ENCODE data around the gene UVRAG.
"Not testable (repeated sequence)": the region's sequence is repeated elsewhere in the genome, so short reads cannot be mapped to it uniquely, and the experiment has no call there.

The UVRAG gene

DNA sequence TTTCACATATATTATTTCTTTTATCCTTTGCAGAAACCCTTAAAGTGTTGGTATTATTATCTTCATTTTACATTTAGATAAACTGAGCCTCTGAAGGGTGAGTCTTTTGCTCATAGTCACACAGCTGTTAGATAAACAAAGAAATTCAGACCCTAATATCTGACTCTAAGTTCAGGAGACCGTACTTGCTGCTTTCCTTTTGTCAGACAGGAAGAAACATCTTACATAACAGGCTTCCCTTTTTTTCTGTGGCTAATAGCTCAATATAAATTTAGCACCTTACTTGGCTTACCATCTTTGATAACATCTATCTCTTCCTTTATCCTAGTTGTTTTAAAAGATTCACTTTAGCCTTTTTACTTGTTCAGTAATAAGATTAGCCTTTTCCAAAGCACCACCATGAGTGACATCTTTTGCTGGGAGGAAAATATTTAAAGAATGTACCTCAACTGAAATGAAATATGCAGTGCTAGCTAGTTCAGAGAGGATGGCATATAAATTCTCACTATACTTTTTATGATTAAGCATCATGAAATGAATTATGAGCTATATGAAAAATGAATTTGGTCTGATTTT, 262.7 kb downstream of the UVRAG start:
- DNase-seq = no peak

DNA sequence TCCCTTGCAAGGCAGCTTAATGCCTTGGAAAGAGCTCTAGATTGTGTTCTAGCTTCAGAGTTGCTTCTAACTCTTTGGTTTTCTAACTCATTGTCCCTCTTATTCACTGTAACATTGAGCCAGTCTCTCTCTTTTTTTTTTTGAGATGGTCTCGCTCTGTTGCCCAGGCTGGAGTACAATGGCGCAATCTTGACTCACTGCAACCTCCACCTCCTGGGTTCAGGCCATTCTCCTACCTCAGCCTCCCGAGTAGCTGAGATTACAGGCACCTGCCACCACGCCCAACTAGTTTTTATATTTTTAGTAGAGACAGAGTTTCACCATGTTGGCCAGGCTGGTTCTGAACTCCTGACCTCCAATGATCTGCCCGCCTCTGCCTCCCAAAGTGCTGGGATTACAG, 266.1 kb downstream of the UVRAG start:
- not testable (repeated sequence) for DNase-seq

DNA sequence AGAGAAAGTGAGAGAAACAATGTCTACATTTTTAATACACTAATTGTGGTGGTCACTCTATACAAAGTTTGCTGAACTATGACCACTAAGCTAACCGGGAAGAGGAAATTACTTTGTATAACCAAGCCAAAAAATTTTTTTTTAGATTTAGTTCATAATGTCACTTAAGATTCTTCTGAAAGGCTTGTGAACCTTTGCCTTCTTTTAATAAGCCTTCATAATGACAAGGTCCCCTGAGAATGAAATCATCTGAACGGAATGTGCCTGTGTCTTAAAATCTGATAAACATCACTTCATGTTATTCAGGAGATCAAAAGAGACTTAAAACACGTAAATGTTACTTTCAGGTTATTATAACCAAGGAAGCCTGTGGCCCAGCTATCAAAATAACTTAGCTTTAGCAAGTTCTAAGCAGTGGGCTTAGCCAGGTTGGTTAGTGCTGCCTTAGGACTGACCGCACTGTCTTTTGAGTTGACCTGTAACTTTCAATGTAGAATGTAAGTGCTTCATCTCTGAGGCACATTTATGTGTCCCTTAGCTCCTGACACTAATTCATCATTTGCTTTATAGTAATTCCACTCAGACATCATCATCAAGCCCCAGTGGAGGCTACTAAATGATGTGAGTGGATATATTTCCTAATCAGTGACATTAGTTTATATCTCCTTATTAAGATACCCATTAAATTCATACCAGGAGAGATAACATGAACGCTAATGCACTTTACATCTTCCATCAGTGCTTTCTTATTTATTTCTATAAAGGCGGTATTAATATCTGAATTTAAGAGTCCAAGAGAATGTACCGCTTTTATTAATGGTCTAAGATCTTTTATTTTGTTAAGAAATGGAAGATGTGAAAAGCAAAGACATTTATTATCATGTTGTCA, 268.8 kb downstream of the UVRAG start:
- no peak for DNase-seq

DNA sequence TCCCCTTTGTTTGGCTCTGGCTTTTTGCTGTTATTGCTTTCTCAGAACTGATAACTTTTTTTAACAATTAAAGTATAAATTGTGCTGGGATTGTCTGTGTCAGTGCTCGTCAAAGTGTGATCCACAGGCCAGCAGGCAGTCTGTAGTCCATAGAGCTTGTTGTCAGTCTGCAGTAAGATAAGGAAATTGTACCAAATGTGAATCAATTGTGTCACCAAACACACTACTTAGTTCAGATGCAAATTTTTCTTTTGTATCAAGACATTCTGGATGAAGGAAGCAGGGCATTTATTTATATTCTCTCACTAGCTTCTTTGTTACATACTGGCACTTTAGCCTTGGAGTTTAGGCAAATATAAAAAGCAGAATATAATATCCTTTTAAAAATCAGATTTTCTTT, 270.3 kb downstream of the UVRAG start:
- DNase-seq = no peak

DNA sequence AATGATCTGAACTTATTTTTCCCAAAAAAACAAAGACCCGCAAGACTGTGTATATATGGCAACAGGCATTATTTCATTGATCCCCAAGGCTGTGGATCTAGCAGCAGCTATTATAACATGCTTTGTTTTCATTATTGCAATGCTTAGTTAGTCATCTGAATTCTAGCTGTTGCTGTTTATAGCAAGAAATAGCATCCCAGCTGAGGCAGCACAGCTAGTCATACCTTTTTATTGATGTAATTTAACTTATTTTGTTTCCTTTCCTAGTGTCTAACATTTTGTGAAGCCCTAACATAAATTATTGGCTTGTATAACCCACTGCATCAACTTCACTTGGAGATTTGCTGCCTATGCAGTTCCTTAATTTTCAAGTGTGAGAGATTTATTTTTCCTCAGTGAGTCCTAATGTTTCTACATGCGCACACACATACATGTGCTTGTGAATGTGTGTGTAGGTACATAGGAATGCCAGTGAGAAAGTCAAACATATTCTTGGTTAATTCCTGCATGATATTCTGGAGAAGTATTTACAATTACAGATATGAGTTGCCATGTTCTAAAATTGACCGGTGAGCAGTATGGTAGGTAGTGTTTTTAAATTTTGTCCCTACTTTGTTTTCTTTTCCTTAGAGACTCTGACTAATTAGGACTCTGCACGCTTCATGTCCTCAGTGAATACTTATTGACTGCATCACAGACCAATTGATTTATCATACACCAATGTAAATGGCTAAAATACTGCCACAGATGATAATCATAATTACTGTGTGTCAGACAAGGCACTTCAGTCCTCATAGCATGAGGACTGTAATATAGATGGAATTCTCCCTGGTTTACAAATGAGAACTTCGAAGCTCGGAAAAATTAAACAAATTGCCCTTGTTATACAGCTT, 272.0 kb downstream of the UVRAG start:
- DNase-seq = no peak

DNA sequence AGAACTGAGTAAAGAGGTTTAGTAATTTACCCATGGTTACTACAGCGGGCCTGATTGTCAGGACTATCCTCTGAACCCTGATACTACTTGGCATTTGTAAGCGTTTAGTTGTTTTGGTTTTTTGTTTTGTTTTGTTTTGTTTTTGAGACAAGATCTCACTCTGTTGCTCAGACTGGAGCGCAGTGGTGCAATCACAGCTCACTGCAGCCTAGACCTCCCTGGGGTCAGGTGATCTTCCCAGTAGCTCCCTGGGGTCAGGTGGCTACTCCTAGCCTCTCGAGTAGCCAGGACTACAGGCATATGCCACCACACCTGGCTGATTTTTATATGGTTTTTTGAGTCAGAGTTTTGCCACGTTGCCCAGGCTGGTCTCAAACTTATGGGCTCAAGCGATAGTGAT, 272.7 kb downstream of the UVRAG start:
- no peak for DNase-seq

DNA sequence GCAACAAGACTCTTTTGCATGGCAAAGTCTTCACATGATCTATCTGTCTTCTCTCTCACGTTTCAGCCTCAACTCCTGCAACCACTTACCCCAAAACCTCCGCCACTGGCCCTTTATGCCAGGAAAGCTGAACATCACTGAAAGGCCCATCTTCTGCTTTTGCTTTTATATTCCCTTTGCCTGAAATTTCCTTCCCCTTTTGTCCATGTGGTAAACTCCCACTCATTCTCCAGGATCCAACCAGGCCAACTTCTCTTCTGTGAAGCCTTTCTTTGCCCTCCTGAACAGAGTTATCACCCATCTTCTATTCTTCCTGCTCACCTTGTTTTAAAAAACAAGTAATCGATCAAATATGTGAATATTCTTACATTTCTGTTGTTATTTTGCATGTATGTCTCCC, 273.5 kb downstream of the UVRAG start:
- no peak for DNase-seq

DNA sequence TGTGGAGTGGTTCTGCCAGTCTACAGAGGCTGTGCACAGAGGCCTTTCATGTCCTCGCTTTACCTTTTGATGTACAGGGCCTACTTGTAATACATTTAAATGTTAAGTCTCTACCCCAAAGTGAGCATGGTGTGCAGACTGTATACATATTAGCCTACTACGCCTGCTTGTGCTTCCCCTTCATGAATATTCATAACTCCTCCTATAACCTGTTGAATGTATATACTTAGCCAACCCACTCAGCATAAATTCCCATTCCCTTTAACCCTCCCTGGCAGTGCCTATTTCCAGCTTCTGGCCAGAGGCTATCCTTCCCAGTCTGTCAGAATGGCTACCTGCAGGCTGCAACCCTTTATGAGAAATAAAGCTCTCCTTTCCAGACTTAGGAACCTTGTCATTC, 275.2 kb downstream of the UVRAG start:
- no peak for DNase-seq

DNA sequence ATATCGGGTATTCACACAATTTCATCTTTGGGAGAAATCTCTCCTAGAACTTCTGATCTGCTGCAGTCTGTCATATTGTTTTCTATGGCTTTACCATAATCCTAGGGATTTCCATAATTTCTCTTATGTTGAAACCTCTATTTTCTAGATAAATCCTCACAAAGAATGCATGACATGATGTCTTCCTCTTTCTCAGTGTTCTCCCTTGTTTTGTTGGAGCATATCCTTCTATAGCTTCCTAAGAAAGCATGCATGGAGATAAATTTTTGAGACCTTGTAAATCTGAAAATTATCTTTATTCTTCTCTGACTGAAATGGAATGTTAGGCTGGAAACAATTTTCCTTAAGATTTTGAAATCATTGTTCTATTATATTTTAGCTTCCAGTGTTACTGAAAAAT, 275.8 kb downstream of the UVRAG start:
- DNase-seq = no peak

DNA sequence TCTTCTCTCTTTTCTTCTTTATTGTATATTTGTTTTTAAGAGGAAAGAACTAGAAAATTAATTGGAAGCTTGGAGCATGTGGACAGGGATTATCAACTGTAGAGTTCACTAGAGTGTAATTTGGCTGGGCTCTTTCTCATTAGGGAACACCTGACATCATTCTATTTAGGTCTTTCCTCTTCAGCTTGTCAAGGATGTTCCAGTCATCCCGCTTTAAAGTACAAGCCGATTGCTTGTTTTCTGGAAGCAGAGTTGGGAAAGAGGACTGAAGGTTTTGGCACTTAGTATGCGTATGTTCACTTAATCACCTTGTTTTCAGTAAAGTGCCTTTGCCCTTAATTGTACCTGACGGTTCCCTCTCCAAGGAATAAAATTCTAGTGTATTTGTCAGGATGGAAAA, 279.7 kb downstream of the UVRAG start:
- no peak for DNase-seq

DNA sequence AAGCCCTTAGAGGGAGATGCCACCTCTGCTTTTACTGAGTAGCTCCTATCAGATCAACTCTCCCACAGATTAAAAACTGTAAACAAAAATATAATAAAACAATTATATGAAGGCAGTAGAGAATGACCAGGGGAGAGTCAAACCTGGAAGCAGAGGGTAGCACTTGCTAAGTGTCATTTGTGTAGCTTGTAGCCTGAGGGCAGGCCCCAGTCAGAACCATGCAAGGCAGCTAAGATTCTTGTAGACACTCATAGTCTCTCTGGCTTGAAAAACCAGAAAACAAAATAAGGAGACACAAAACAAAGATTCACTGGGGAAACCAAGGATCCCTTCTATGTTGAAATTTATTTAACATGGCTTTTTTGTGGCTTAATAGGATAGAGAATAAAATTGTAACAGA, 280.9 kb downstream of the UVRAG start:
- DNase-seq = no peak

DNA sequence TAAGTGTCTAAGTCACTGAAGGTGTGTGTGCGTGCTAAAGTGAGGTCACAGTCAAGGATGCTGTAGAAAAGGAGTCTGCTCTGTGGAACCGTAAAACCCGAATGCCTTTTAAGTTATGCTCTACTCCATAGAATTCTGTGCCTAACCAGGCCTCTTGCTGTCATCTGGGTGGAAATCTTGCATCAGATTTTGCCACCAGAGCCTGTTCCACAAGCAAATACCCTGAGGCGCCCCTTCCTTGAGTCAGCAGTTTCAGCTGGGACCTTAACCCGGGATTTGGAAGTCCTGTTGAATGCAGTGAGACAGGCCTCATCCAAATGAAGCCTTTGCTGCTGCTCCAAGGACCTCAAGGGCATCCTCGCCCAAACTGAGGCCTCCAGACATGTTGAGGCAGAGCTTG, 281.5 kb downstream of the UVRAG start:
- DNase-seq = no peak

DNA sequence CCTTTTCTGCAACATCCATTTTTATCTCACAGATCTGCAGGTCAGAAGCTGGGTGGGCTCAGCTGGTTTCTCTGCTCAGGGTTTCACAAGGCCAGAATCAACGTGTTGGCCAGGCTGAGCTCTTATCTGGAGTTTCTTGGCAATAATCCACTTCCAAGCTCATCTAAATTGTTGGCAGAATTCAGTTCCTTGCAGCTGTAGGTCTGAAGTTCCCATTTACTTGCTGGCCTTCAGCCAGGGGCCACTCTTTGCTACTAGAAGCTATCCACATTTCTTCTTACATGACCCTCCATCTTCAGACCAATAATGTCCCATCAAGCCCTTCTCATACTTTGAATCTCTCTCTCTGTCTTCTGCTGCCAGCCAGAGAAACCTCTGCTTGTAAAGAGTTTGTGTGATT, 287.8 kb downstream of the UVRAG start:
- DNase-seq = no peak

DNA sequence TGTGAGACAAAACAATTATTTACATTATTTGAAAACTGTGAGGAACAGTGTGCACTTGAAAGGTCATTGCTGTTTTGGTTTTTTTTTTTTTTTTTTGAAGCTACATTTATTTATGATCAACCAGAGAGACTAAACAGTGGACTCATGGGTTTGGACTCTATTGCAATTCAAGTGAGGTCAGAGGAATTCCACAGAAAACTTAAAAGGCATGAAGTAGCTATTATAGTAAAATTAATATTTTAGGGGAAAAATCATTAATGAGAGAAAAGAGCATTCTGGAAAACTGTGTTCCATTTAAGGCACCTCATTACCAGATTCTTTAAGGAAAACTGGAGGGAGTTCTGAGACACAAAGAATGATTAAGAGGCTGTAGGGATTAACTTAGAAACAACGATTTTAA, 288.4 kb downstream of the UVRAG start:
- no peak for DNase-seq

DNA sequence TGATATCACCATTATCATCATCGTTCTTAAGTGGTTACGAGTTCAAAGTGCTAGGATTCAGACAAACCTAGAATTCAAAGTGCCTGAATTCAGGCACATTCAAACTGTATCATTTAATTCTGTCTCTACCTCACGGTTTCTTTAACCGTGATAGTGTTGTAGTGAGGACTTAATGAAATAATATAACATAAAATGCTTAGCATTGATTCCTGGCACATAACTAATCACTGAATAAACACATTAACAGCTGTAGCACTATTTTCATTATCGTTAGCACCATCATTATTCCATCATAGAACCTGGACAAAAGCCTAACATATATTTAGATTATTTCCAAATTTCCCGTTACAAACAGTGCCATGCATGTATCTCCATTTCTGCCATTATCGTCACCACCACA, 289.3 kb downstream of the UVRAG start:
- no peak for DNase-seq

DNA sequence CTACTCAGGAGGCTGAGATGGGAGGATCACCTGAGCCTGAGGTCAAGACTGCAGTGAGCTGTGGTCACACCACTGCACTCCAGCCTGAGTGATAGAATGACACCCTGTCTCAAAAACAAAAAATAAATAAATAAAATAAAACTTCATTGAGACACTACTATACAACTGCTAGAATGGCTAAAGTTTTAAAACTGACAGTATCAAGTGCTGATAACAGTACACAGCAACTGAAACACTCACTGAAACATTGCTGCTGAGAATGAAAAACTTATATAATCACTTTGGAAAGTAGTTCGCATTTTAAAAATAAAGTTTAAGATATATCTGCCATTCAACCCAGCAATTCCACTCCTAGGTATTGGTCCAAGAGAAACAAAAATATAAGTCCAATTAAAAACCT, 290.6 kb downstream of the UVRAG start:
- DNase-seq = no peak

DNA sequence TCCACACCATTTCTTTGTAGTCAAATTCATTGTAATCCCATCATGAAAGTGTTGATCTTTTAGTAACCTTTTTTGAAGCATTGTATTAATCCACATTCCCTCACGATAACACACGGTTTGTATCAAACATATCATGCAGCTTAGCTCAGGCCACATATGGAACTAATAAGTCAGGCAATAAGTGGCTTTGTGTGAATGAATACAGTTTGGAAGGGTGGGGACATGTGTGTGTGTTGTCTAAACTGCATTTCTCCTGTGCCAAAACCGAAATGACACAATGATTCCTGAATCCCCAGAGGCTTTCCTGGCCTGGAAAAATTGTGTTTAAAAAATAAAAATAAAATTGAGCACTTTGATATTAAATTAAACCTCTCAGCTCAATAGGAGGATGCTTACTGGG, 293.0 kb downstream of the UVRAG start:
- DNase-seq = no peak

DNA sequence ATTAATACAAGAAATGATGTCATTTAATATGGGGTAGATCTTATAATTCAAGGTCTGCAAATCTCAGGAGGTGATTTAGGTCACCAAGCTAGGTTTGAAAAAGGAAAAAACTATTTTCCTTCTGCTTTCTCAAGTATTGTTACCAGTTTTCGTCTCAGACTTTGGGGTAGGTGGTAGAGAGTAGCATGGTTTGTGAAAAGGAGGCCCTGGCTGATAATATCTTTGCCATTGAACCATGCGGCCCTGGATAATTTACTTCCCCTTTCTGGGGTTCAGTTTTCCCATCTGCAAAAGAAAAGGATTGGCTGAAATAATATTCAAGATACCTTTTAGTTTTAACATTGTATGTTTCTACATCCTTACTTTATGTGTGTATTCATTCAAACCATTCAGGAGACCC, 299.2 kb downstream of the UVRAG start:
- no peak for DNase-seq

DNA sequence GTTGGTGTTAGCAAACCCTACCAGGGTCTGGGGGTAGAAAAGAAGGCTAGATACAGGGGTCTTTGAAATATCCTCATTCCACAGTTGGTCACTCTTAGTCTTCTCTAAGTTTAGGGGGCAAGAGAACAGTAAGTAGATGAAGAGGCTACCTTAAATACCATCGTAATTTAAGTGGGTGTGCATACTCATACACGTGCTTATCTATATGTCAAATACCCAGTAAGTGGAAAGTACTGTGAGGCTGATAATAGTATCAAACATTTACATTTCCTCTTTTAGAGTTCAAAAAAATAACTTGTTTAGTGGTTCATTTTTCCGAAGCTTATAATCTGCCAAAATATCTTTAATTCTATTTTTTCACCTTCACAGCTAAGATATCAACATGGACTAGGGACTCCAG, 300.5 kb downstream of the UVRAG start:
- DNase-seq = no peak

DNA sequence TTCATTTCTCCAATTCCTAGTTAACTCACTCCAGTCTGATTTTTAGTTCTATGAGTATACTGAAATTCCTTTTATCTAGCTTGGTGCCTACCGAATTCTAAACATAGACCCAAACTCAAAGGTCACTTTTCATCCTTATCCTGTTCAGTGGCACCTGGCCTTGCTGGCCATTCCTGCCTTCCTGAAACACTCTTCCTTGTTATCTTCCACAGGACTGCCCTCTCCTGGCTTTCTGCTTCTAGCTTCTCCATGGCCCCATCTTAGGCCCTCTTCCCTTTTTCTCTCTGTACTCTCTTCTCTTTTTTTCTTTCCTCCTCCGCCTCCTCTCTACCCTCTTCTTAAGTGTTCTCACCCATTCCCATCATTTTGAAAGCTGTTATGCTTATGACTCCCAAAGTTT, 304.0 kb downstream of the UVRAG start:
- no peak for DNase-seq

DNA sequence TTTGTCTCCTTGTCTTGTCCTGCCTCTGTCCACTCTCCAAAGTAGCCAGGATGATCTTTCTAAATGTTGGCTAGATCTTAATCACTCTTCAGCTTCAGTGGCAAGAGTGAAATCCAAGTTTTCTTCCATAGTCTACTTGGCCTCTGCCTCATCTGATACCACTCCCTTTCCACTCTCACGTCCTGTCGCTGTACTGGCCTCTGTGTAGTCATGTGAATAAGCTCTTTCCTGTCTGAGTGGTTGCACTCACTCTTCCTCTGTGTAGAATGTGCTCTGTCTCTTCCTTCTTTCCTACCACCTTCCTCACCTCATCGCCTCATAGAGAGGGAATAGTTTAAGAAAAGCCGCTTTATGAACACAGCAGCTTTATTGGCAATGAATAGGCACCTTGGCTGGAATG, 304.8 kb downstream of the UVRAG start:
- no peak for DNase-seq

DNA sequence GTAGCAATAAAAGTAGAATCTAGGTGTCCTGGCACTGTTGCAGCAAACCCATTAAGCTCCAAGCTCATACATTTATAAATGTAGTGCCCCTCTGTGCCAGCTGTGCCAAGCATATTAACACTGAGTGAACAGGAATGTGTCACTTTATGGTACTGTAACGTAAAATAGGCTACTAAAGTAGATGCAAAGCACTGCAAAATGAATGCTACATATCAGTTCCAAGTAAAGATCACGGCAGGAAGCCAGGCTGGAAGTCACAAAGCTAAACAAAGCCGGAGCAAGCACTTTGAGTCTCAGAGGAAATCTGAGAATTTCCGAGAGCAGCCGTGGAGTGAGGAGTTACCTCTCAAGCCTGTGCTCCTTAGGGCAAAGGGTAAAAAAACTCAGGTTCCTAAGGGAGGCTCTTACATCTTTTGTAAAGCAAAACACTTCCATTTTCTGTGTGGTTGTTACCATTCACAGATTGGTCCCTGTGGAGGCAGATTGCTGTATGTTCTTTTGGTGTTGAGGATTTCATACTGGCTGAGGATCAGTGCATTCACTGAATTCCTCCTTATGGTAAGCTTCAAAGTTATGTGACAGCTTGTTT, 305.6 kb downstream of the UVRAG start:
- DNase-seq = no peak

DNA sequence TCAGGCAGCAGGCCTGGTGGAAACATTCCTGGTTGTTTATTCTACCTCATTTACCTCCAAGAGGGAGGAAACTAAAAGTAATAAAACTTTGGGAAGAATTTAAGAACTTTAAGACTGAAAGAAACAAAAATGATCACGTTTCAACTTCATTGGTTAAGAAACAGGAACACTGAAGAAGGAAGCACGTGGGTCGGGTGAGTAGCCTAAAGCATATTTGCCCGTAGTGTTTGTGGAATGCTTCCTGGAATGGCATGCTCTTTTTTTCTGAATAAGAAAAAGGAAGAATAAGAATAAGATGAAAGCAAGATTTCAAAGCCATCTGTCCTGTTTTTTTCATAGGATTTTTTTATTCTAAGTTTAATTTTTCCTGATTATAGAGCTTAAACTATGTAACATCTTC, 308.2 kb downstream of the UVRAG start:
- DNase-seq = no peak
